ENCODE measurements around the gene MMP17.
"Not testable (repeated sequence)": the region's sequence is repeated elsewhere in the genome, so short reads cannot be mapped to it uniquely, and the experiment has no call there.

The MMP17 gene

GRCh38 chr12:131862994-131863710, 35.0 kb downstream of the MMP17 start:
- DNase-seq: no peak

GRCh38 chr12:131863711-131864396, 35.7 kb downstream of the MMP17 start:
- no peak for DNase-seq

- peak in 1 of 51 donors; percentile 20 for DNase-seq
Measured at GRCh38 chr12:131864469-131864868, 36.3 kb downstream of the MMP17 start.

GRCh38 chr12:131865180-131865875, 37.1 kb downstream of the MMP17 start:
- DNase-seq: no peak

- DNase-seq: no peak
Measured at GRCh38 chr12:131867471-131867870, 39.3 kb downstream of the MMP17 start.

GRCh38 chr12:131867891-131868675, 39.9 kb downstream of the MMP17 start:
- peak in 3 of 51 donors; percentile 7 to 20 (median 10) for DNase-seq

- no peak for DNase-seq
Measured at GRCh38 chr12:131869871-131870418, 41.8 kb downstream of the MMP17 start.

- DNase-seq: no peak
Measured at GRCh38 chr12:131871677-131872076, 43.5 kb downstream of the MMP17 start.

GRCh38 chr12:131872154-131873051, 44.2 kb downstream of the MMP17 start:
- no peak for DNase-seq

GRCh38 chr12:131873293-131873692, 45.1 kb downstream of the MMP17 start:
- DNase-seq: no peak

- DNase-seq: not testable (repeated sequence)
Measured at GRCh38 chr12:131874972-131875371, 46.8 kb downstream of the MMP17 start.

- DNase-seq: not testable (repeated sequence)
Measured at GRCh38 chr12:131877216-131877615, 49.0 kb downstream of the MMP17 start.

GRCh38 chr12:131878436-131878835, 50.2 kb downstream of the MMP17 start:
- not testable (repeated sequence) for DNase-seq

GRCh38 chr12:131882804-131883520, 54.8 kb downstream of the MMP17 start:
- no peak for DNase-seq

- DNase-seq: no peak
Measured at GRCh38 chr12:131883521-131883900, 55.3 kb downstream of the MMP17 start.

GRCh38 chr12:131885076-131885475, 56.9 kb downstream of the MMP17 start:
- not testable (repeated sequence) for DNase-seq

GRCh38 chr12:131885543-131886057, 57.4 kb downstream of the MMP17 start:
- no peak for DNase-seq

- not testable (repeated sequence) for DNase-seq
Measured at GRCh38 chr12:131891722-131892121, 63.5 kb downstream of the MMP17 start.
